EH (cell line): Measurements from ENCODE around the gene NCF2.

Experiments
- DNase-seq: peaks from one replicate; pipeline ENCODE4 v3.0.0-alpha.2; 2015; ENCODE audit warnings: low read depth

Gene NCF2

DNA sequence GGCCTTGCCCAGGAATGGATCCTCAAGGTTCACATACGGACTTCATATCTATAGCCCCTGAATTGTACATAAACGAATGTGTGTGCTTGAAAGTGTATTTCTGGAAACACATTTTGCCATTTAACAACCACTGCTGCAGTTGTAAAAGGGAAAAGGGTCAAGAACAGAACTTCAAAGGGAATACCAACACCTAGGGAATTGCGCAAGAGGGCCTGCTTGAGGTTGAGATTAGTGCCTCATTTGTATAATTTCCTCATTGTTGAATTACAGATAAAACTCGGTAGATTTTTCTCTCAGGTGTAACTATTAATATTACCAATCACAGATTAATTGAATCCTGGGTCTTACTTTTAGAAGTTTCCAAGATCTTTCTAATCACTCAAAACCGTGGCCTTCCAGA, 6.1 kb downstream of the NCF2 start:
- DNase-seq, result no peak

DNA sequence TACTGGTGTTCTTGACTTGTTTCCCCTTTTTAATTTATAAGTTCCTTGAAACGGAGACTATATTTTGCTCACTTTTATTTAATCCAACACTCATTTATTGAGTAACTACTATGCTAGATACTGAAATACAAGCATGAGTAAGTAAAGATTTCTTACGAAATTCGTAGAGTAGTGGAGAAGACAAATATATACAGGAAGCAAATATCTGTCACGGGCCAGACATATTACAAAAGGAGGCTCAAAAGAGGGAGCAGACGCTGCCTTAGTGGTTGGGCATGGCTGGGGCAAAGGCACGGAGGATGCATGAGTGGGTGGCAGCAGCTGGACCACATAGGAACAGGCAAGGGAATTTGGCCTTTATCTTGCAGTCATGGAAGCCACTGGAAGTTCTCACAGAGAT, 6.8 kb downstream of the NCF2 start:
- no peak for DNase-seq

- DNase-seq, result no peak
Measured at GRCh38 chr1:183582021-183582713, 8.1 kb downstream of the NCF2 start.

GRCh38 chr1:183580281-183580682, 10.0 kb downstream of the NCF2 start:
- DNase-seq, result peak; percentile 37

GRCh38 chr1:183578856-183579255, 11.4 kb downstream of the NCF2 start:
- no peak for DNase-seq

DNA sequence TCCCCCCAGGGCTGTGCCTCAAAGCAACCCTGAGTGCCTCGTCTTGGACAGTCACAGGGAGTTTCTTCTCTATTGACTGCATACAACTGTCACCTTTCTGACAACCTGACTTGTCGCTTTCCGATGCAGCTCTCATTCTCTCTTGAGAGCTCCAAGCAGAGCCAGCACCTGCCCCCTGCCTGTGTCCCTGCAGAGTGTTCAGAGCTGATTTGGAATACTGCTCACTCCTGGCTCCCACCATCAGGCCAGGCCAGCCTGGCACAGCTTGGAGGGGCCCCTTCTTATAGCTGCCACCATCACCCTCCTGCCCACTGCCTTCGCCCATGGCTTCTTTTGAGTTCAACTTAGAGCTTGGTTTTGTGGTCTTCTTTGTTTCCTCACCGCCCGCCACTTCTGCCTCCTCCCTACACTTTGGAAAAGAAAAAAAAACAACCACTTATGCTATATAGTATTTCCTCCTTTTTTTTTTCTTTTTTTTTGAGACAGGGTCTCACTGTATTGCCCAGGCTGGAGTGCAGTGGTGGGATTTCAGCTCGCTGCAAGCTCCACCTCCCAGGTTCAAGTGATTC, 12.3 kb downstream of the NCF2 start:
- no peak for DNase-seq

DNA sequence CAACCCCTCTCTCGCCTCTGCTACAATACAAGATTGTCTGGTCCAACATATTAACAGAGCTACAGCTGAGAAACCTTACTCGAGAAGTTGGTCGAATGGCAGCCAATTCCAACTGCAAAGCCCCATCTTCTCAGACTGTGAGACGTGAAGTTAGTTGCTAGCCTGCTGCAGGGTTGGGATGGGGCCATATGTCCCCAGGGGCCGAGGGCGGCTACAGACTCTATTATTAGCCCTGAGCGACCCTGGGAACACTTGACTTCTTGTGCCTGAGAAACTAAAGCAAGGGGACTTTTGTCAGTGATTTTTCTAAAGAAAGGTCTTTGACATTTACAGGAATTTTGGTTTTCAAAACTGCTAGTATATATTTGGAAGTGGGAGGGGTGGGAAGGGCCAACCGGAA, 13.7 kb downstream of the NCF2 start:
- DNase-seq, result no peak

GRCh38 chr1:183575606-183576005, 14.7 kb downstream of the NCF2 start:
- no peak for DNase-seq

DNA sequence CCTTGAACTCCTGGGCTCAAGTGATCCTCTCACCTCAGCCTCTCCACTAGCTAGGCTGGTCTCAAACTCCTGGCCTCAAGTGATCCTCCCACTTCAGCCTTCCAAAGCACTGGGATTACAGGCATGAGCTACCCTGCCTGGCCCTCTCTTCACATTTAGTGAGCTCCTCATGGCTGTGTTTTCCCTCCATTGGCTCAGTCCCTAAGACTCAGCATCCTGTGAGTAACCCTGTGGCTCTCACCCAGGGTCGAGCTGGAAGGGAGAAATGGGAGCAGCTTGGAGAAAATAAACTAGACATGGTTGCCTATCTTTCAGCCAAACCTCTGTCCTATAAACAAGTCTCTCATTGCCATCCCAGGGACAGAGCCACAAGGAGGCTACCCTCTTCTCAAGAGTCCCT, 17.5 kb downstream of the NCF2 start:
- DNase-seq, result peak; percentile 16

DNA sequence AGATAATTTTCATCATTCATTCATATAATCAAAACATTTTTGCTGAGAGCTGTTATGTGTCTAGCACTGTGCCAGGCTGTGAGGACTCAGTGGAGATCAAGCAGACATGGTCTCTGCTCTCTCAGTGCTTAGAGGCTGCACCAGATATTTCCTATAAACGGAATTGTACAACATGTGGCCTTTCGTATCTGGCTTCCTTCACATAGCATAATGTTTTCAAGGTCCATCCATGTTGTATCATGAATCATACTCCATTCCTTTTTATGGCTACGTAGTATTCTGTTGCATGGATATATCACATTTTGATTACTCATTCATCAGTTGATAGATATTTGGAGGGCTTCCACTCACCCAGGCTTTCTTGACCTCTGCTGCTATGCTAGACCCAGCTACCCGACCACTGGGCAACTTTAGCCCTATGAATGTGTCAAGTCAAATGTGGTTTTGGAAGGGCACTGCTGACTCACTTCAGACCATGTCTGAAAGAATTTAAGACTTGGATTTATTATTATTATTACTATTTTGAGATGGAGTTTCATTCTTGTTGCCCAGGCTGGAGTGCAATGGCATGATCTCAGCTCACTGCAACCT, 18.5 kb downstream of the NCF2 start:
- DNase-seq, result peak; percentile 83

- no peak for DNase-seq
Measured at GRCh38 chr1:183570451-183570850, 19.8 kb downstream of the NCF2 start.

- no peak for DNase-seq
Measured at GRCh38 chr1:183569801-183570200, 20.5 kb downstream of the NCF2 start.

- DNase-seq, result peak; percentile 62
Measured at GRCh38 chr1:183569141-183569540, 21.1 kb downstream of the NCF2 start.

DNA sequence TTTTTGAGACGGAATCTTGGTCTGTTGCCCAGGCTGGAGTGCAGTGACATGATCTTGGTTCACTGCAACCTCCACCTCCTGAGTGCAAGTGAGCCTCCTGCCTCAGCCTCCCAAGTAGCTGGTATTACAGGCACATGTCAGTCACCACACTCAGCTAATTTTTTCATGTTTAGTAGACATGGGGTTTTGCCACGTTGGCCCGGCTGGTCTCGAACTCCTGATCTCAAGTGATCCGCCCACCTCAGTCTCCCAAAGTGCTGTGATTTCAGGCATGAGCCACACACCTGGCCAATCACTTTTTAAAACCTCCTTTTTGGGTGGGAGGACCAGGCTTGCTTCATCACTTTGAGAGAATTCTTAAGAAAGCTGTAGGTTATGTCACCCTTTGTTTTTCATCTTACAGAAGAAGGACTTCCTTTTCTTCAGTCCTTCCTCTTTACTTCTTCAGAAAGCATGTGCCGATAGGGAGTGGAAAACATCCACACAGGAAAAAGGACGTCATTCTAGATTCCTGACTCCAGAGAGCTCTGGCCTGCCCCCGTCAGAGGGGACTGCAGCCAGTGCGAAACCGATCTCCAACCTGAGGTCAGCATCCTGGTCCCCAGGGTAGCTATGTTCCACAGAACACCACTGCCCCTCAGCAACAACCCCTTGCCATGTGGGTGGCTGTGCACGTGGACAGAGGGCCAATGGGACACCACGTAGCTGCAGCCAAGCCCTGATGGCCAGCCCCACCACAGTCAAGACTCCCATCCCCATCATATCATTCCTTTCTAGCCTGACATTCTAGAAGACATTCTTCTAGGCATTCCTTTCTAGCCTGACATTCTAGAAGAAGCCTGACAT, 21.9 kb downstream of the NCF2 start:
- peak; percentile 58 for DNase-seq

DNA sequence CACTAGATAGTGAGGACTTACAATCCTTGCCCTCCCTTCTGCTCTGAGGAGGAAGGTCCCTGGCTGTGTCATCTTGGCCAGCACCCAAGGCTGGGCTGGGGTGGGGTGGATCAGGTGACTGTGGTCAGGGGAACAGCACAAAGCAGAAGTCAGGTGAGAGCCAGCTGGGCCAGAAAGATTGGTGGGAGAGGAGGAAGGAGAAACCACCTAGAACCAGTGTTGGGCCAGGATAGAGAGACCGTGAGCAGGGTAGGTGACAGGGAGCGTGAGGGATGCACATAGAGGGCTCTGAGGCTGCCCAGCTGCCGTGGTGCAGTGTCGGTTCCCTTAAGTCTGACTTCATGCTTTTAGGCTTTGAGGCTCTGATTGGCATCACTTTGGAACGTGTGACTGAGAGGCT, 22.7 kb downstream of the NCF2 start:
- peak; percentile 18 for DNase-seq

GRCh38 chr1:183566026-183566425, 24.2 kb downstream of the NCF2 start:
- DNase-seq, result peak; percentile 15

DNA sequence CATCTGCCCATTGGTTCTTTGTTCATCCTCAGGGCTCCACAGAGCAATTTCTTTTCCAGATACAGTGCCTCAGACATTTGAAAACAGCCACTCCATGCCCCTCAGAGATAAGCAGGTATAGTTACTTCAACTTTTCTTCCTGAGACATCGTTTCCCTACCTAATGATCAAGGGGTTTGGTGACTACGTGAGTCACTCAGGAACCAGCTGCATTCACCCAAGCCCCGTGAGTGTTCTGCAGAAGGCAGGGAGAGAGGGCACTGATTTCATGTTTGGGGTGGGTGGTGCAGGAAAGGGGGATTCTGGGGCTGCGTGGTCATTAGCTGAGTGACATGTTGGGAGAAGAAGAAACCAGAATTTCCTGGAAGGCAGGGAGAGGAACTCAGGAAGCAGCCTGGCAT, 25.0 kb downstream of the NCF2 start:
- no peak for DNase-seq

DNA sequence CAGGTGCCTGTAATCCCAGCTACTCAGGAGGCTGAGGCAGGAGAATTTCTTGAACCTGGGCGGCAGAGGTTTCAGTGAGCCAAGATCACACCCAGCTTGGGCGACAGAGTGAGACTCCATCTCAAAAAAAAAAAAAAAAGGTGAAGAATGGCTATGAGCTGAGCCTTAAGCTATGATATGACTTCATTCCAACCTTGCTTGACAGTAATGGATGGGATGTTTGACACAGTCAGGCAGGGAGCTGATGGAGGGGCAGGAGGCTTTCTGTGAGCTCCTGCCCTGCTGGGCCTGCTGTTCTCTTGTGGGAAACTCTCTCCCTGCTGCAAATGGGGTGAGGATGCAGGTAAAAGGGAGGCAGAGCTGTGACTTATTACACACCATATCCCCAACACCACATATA, 27.6 kb downstream of the NCF2 start:
- no peak for DNase-seq

DNA sequence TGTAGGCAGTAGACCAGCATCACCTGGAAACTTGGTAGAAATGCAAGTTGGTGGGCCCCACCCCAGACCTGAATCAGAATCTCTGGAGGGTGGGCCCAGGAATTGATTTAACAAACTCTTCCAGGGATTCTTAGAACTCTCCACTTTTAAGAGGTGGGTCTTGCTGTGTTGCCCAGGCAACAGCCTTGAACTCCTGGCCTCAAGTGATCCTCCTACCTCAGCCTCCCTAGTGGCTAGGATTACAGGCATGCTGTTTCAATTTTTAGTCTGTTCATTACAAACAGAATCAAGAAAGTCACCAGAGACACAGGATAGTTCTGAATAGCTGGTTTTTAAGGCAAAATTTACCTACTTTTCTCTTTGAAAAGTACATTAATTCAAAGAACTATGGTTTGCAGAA, 31.2 kb downstream of the NCF2 start:
- DNase-seq, result no peak

- DNase-seq, result no peak
Measured at GRCh38 chr1:183554577-183554976, 35.7 kb downstream of the NCF2 start.

DNA sequence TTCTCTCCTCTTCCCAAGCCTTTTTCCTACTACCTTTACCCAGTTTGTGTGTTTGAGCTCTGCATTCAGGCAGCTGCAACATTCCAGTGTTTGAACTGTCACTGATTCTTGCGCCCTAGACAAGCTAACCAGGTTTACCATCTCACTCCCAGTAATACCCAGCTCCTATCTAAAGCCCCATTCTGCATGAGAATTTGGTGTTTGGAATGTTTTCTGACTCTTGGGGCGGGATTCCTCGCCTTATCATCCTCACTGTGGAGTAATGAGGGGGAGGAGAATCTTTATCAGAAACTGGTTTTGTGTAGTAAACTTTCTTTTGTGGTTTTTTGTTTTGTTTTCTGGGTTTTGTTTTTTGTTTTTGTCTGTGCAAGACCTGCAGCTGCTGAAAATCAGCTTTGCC, 36.5 kb downstream of the NCF2 start:
- no peak for DNase-seq

DNA sequence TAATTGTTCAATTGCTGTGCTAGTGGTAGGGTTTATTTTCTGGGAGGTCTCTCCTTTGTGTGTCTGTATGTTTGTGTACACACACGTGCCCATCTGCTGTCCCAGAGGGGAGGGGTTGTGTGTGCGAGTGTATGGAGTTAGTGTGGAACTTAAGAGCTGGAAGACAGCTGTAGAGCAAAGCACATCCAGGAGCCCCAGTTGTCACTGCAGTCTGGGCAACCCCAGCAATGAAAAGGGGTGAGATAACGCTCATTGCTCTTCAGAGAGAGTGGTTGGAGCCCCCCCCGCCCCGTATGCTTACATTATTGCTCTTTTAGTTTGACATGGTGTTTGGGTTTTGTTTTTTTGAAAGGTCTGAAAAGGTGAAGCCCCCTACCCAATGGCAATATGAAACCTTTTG, 36.9 kb downstream of the NCF2 start:
- no peak for DNase-seq

GRCh38 chr1:183552891-183553290, 37.4 kb downstream of the NCF2 start:
- no peak for DNase-seq
